Breast epithelium (tissue), 4 donors: ENCODE data around the gene PGBD4. TPM values are rescaled to one million over a fixed set of nuclear protein-coding genes. Genes with fewer than 3 reads are reported as not detected.

Experiments
- DNase-seq, 2 donors: peaks; one replicate each; pipeline ENCODE4 v3.0.0-alpha.2; 2019; ENCODE audit warnings: low spot score in 2 of 2
- H3K27ac ChIP-seq, 2 donors: fragments of 200-600 bp; sonication (generic) in 1 of 2; one replicate each; pipeline ENCODE4 v1.5.1; 2016 to 2019; ENCODE audit warnings: mild to moderate bottlenecking in 1 of 2
- H3K27me3 ChIP-seq, 2 donors: fragments of 200-600 bp; sonication (generic) in 1 of 2; one replicate each; pipeline versions ENCODE4 v1.5.1 to v1.6.0; 2017 to 2019; ENCODE audit warnings: control low read depth in 1 of 2, mild to moderate bottlenecking in 1 of 2
- H3K36me3 ChIP-seq: fragments of 200-600 bp; one replicate; pipeline ENCODE4 v1.5.1; 2019
- H3K4me1 ChIP-seq, 2 donors: fragments of 200-600 bp; sonication (generic); one replicate each; pipeline ENCODE4 v1.5.1; 2016 to 2019; ENCODE audit warnings: control low read depth in 1 of 2
- H3K4me3 ChIP-seq, 3 donors: fragments of 200-600 bp; sonication (generic); 1 replicate in 2 of 3; 2 replicates in 1 of 3; pipeline ENCODE4 v1.5.1; 2016 to 2019; ENCODE audit warnings: mild to moderate bottlenecking in 3 of 3, moderate library complexity in 2 of 3
- H3K9me3 ChIP-seq, 2 donors: fragments of 200-600 bp; sonication (generic) in 1 of 2; one replicate each; pipeline ENCODE4 v1.5.1; 2016 to 2019; ENCODE audit warnings: control low read depth in 1 of 2
- POLR2A ChIP-seq: fragments of 450-650 bp; IDR thresholded peaks from one replicate; pipeline ENCODE4 v1.6.1; 2016; ENCODE audit warnings: antibody characterized with exemption, mild to moderate bottlenecking, moderate library complexity
- POLR2AphosphoS5 ChIP-seq, 3 donors: sonication (generic); formaldehyde crosslinking; IDR thresholded peaks; one replicate each; pipeline ENCODE4 v1.6.1; 2017; ENCODE audit warnings: antibody characterized with exemption in 3 of 3
- intact Hi-C: fragments of 100-400 bp; cut with DNase I; formaldehyde crosslinking; loops from one replicate; pipeline ENCODE4 v1.15.1; 2023; ENCODE audit warnings: low total_unique reads
- total RNA-seq, 3 donors: library from RNA; depleted of rRNA; stranded (reverse); fragments of >200 nt; gene quantifications; one replicate each; pipeline ENCODE4 v1.1.0, GENCODE V29; 2016
- TF ChIP-seq, protein P1 (sequence below), 3 donors: fragments of 450-650 bp; IDR thresholded peaks; one replicate each; pipeline ENCODE4 v1.5.1; 2016 to 2017; ENCODE audit warnings: antibody characterized with exemption in 3 of 3, mild to moderate bottlenecking in 3 of 3, moderate library complexity in 3 of 3

Gene PGBD4
- total RNA-seq, 3 donors from 2014 or later: 0.64 to 1.6 (median 1.3) TPM

DNA sequence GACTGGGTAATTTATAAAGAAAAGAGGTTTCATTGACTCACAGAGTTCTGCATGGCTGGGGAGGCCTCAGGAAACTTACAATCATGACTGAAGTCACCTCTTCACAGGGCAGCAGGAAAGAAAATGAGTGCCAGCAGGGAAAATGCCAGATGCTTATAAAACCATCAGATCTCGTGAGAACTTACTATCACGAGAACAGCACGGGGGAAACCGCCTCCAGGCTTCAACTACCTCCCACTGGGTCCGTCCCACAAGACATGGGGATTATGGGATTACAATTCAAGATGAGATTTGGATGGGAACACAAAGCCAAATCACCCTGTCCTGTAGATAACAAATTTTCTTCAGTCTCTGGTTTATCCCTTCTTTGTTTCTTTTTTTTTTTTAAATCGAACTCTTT lies 31.9 kb upstream of the PGBD4 start:
- no peak for DNase-seq
- no peaks in the 10 kb centered on the region for H3K27me3 ChIP-seq
- H3K9me3 ChIP-seq: no peaks in the 10 kb centered on the region
- H3K27ac ChIP-seq: no peak overlapping the region
- TF ChIP-seq POLR2AphosphoS5 (IDR thresholded peaks at IDR 0.05): no peak
- TF ChIP-seq POLR2A: no peak
- TF ChIP-seq, protein P1, sequence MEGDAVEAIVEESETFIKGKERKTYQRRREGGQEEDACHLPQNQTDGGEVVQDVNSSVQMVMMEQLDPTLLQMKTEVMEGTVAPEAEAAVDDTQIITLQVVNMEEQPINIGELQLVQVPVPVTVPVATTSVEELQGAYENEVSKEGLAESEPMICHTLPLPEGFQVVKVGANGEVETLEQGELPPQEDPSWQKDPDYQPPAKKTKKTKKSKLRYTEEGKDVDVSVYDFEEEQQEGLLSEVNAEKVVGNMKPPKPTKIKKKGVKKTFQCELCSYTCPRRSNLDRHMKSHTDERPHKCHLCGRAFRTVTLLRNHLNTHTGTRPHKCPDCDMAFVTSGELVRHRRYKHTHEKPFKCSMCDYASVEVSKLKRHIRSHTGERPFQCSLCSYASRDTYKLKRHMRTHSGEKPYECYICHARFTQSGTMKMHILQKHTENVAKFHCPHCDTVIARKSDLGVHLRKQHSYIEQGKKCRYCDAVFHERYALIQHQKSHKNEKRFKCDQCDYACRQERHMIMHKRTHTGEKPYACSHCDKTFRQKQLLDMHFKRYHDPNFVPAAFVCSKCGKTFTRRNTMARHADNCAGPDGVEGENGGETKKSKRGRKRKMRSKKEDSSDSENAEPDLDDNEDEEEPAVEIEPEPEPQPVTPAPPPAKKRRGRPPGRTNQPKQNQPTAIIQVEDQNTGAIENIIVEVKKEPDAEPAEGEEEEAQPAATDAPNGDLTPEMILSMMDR (IDR thresholded peaks at IDR 0.05): no peak
- intact Hi-C loops: no loop called here
- H3K36me3 ChIP-seq: no peaks in the 10 kb centered on the region
- H3K4me1 ChIP-seq: no peaks in the 10 kb centered on the region
- H3K4me3 ChIP-seq: no peak overlapping the region

DNA sequence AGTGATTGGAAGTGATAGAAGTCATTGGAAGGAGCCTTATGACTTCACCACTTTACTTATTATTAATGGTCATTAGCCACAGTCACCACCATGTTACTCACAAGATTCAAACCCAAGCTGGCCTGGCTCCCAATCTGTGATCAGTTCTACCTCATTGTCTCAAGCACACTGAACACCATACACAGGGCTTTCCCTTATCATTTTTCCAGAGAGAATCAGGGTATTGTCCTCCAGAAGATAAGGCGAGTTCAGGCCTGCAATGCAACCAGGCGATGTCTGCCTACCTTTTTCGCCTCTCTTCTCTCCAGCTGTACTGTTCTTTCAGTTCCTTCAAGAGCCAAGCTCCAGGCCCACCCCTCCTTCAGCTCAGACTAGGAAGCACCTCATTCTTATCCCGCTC lies 25.1 kb upstream of the PGBD4 start:
- Histone ChIP-seq H3K4me3 (no peak overlapping the region), H3K27me3 (no peaks in the 10 kb centered on the region), H3K27ac (no peak overlapping the region), H3K36me3 (no peaks in the 10 kb centered on the region), H3K4me1 (no peaks in the 10 kb centered on the region), H3K9me3 (no peaks in the 10 kb centered on the region)
- TF ChIP-seq, protein P1 (IDR thresholded peaks at IDR 0.05): no peak
- TF ChIP-seq POLR2AphosphoS5 (IDR thresholded peaks at IDR 0.05): no peak
- no peak for TF ChIP-seq POLR2A
- intact Hi-C loops: no loop called here
- DNase-seq: no peak

DNA sequence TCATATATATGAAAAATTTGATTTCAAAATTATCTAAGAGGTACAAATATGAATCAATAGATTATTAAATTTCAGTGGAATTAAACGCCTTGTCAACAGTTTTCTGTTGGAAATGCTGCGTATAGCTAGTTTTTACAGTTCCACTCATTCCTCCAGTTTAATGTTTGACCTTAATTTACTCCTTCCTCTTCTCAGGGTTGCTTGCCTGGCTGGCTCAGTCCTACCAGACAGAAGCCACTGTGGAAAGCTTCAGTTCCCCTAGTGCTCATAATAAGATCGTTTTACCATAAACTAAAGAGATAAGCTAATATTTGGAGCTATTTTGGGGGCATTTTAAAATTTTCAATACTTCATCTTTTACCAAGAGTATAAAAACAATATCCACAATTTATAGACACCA lies 23.0 kb upstream of the PGBD4 start:
- Histone ChIP-seq H3K27ac (no peak overlapping the region), H3K36me3 (no peaks in the 10 kb centered on the region), H3K4me3 (no peak overlapping the region), H3K4me1 (no peaks in the 10 kb centered on the region), H3K27me3 (no peaks in the 10 kb centered on the region), H3K9me3 (no peaks in the 10 kb centered on the region)
- intact Hi-C loops: no loop called here
- no peak for DNase-seq
- TF ChIP-seq POLR2A: no peak
- TF ChIP-seq POLR2AphosphoS5 (IDR thresholded peaks at IDR 0.05): no peak
- TF ChIP-seq, protein P1 (IDR thresholded peaks at IDR 0.05): no peak

DNA sequence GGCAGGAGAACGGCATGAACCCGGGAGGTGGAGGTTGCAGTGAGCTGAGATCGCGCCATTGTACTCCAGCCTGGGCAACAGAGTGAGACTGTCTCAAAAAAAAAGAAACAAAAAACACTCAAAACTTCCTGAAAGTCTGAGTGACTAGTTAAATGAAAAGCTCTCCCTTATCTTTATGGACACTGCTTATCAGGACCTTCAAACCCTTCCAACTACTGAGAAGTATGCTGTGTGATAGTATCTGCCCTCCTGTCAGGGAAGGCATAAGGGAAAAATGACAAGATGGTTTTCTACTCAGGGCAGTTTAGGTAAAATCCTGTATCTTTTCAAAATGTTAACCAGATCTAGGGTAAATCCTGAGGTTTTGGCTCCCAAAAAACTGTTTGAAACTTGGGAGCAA lies 22.0 kb upstream of the PGBD4 start:
- DNase-seq: no peak
- Histone ChIP-seq H3K36me3 (no peaks in the 10 kb centered on the region), H3K4me3 (no peak overlapping the region), H3K4me1 (no peaks in the 10 kb centered on the region), H3K9me3 (no peaks in the 10 kb centered on the region), H3K27me3 (no peaks in the 10 kb centered on the region), H3K27ac (no peak overlapping the region)
- intact Hi-C loops: no loop called here
- TF ChIP-seq POLR2AphosphoS5 (IDR thresholded peaks at IDR 0.05) (no peak), POLR2A (no peak)
- TF ChIP-seq, protein P1 (IDR thresholded peaks at IDR 0.05): no peak

DNA sequence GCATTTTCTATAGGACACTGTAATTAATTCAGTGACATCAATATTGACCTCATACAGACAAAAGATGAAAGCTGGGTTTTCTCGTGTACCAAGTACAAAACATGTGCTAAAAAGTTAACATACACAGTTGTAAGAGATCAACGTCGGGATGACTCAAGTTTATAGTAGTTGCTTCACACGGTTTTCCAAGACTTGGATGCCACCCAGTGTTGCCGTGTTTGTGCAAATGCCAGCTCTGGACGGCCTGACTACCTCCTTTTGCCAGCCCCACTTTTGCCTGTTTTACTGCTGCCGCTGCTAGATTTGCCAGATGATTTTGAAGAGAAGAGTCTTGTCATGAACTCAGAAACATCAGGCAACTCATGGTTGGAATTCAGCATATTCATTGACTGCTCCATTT lies 17.8 kb upstream of the PGBD4 start:
- no peaks in the 10 kb centered on the region for H3K36me3 ChIP-seq
- H3K27ac ChIP-seq: no peak overlapping the region

More for the DNA sequence above, 17.8 kb upstream of the PGBD4 start:
- DNase-seq: no peak
- no peaks in the 10 kb centered on the region for H3K9me3 ChIP-seq
- H3K4me1 ChIP-seq: no peaks in the 10 kb centered on the region
- TF ChIP-seq POLR2A: no peak
- TF ChIP-seq, protein P1 (IDR thresholded peaks at IDR 0.05): no peak
- no peak for TF ChIP-seq POLR2AphosphoS5 (IDR thresholded peaks at IDR 0.05)
- intact Hi-C loops: no loop called here
- H3K27me3 ChIP-seq: no peaks in the 10 kb centered on the region
- H3K4me3 ChIP-seq: no peak overlapping the region
